OCI-LY3 (cell line): ENCODE data around the gene PRR23E.

ENCODE experiments used
- CTCF ChIP-seq: fragments of 200-600, 300-600 bp; sonication (generic); IDR thresholded peaks from 2 replicates; pipeline ENCODE4 v1.5.1; 2014; ENCODE audit warnings: antibody characterized with exemption, low read length, low read depth
- EZH2phosphoT487 ChIP-seq: fragments of 200-600 bp; shearing (Covaris generic); IDR thresholded peaks from 2 replicates; pipeline ENCODE4 v1.6.1; 2018; ENCODE audit warnings: antibody characterized with exemption, mixed run types, low read depth

- no peak for TF ChIP-seq CTCF
- no peak for TF ChIP-seq EZH2phosphoT487
Measured at GRCh38 chr3:127224118-127224517, 31.2 kb downstream of the PRR23E start.
